Fibroblast of skin of right biceps (primary cell): Measurements from ENCODE around the gene MKLN1.
A peak's percentile ranks its signal among the peaks of the same experiment; 100 is the strongest.

Experiments
- DNase-seq: peaks from one replicate; pipeline ENCODE4 v3.0.0-alpha.2; 2013

MKLN1 gene

GRCh38 chr7:131355917-131356777 is 28.5 kb downstream of the MKLN1 start:
- no peak for DNase-seq

GRCh38 chr7:131357282-131357880 is 29.7 kb downstream of the MKLN1 start:
- peak; percentile 7 for DNase-seq

GRCh38 chr7:131358636-131359035 is 31.0 kb downstream of the MKLN1 start:
- DNase-seq: no peak

DNA sequence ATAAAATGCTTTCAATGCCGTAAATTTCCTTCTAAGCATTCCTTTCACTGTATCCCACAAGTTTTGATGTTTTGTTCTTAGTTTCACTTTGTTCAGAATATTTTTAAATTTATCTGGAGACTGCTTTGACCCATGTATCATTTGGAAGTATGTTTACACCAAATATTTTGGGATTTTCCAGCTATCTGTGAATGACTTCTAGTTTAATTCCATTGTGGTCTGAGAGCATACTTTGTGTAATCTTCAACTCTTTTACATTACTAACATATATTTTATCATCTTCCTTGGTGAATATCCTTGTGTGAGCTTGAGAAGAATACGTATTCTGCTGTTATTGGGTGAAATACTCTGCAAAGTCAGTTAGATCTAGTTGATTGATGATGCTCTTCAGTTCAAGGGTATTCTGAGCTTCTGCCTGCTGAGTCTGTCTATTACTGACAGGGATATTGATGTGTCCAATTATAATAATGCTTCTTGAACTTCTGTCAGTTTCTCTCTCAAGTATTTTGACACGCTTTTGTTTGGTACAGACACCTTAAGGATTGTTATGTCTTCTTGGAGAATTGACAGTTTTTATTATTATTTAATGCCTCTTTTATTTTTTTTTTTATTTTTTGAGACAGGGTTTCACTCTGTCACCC is 31.6 kb downstream of the MKLN1 start:
- DNase-seq: peak; percentile 33

GRCh38 chr7:131363719-131364118 is 36.0 kb downstream of the MKLN1 start:
- DNase-seq: no peak

- DNase-seq: no peak
Measured at GRCh38 chr7:131364767-131365344, 37.2 kb downstream of the MKLN1 start.

DNA sequence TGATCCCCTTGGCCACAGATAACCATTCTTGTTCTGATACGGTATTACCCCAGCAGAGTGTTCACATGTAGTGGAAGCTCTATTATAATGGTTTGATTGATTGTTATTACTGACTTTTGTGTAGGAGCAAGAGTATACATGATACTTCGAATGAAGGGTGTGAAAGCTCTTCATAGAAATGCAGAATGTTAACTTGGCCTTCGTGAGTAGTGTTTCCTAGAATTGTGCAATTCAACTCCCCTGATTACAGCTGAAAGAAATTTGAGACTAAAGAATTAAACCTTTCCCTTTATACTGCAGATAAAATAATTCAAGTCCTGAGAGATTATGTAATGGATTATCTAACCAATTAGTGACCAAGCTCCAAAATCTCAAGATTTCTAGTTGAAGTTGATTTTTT is 38.2 kb downstream of the MKLN1 start:
- DNase-seq: peak; percentile 12

GRCh38 chr7:131369354-131369753 is 41.7 kb downstream of the MKLN1 start:
- no peak for DNase-seq

- DNase-seq: peak; percentile 78
Measured at GRCh38 chr7:131370523-131370968, 42.9 kb downstream of the MKLN1 start.

GRCh38 chr7:131371411-131371810 is 43.7 kb downstream of the MKLN1 start:
- no peak for DNase-seq

DNA sequence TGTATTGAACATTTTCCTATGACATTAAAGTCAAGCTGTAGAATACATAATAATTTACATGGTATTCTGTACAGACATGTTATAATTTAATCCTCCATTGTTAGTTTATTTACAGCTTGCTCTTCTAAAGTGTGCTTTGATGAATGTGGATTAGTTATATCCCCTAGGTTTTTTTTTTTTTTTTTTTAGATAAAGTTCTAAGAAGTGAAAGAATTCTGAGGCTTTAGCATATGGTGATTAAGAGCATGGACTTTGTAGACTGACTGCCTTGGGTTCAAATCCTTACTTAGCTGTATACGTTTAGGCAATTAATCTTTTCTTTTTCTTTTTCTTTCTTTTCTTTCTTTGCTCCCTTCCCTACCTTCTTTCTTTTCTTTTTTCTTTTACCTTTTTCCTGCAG is 44.9 kb downstream of the MKLN1 start:
- no peak for DNase-seq

GRCh38 chr7:131374821-131375220 is 47.1 kb downstream of the MKLN1 start:
- no peak for DNase-seq

DNA sequence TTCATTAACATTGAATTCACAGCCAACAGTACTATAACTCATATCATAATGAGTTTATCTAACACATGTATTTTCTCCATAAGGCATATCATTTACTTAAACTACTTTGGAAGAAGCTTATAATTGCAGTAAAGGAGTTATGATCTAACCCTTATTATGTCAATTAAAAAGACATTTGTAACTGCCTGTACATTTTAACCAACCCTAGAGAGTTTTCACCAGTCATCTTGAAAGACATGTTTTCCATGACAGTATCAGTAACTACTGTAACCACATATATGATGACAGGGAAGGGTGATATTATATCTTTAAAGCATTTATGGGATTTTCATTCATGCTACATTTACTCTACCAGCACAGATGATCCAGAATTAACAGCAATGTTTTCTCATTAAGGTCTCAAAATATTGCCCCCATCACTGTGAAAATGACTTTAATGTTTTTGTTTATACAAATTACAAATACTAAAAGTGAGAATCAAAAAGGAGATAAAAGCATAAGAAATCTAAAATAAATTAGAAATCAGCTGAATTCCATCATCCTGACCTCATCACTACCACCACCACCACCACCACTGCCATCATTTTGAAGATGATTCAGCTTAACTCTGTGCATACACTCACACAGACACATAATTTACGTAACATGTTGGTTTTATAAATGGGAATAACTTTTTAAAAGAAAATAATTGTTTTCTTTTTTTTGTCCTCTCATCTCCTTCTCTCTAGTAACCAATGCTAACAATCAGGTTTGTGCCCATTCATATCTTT is 53.6 kb downstream of the MKLN1 start:
- peak; percentile 70 for DNase-seq

GRCh38 chr7:131383417-131384285 is 56.0 kb downstream of the MKLN1 start:
- DNase-seq: peak; percentile 62

- DNase-seq: no peak
Measured at GRCh38 chr7:131384286-131384635, 56.6 kb downstream of the MKLN1 start.

- peak; percentile 46 for DNase-seq
Measured at GRCh38 chr7:131385039-131385605, 57.4 kb downstream of the MKLN1 start.

DNA sequence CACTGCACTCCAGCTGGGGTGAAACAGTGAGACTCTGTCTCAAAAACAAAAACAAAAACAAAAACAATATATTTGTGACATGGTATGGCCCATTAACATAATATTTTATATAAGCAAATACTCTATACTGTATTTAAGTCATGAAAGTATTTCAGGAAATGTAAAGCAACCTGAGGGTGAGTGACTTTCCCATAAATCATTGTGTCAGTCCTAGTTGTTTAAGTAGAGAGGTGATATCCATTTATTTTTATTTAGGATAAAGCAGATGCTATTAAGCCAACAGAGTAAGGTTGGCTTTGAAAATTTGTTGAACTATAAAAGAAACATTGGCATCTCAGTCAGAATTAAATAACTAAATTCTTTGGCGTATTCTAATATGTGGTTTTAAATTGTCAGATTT is 60.5 kb downstream of the MKLN1 start:
- no peak for DNase-seq

DNA sequence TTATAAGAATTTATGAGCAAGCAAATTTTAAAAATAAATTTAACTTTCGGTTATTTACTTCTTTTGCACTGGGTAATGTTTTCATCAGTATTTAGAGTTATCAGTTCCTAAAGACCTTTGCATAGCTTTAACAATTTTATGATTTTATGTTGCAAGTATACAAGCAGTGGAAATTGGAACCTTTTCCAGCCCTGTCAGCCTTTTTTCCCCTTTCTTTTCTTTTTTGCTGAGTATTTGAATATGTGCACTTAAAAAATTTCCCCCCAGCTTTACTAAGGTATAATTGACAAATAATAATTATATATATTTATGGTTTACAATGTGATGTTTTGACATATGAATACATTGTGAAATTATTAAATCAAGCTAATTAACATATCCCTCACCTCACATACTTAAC is 62.6 kb downstream of the MKLN1 start:
- no peak for DNase-seq

DNA sequence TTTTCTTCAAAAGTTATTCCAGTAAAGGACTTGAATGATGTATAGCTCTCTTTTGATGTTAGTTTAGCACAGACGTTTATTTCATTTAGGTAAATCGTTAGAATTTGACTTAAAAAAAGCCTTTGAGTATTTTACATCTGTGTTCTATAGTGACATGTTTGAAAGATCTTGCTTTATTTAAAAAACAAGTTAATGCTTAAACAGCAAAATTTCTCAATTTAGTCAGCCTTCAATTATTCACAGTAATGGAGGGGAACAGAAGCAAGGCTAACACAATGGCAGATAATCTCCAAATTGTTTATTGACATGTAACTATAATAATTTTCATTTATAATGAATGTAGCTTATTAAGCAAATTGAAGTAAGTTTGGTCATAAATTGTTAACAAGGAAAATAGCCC is 63.5 kb downstream of the MKLN1 start:
- no peak for DNase-seq

DNA sequence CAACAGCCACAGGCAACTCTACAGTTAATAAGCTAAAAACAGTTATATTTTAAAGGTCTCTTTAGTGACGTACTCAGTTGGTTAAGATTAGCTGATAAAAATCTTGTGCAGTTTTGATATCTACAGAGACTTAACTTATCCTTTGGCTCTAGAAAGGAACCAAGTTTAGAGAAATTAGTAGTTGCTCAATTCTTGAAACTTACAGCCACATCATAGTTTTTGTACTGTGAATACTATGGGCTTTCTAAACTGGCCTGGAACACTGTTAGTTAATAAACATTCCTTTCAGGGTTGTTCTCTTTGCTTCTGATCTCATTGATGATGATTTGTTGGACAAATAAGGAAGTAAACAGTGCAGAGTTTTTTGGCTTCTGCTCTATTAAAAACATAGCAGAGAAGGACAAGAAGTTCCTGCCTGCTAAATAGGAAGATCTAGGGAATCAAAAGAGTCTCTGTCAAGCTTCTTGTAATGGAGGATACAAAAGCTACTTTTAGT is 73.1 kb downstream of the MKLN1 start:
- no peak for DNase-seq

DNA sequence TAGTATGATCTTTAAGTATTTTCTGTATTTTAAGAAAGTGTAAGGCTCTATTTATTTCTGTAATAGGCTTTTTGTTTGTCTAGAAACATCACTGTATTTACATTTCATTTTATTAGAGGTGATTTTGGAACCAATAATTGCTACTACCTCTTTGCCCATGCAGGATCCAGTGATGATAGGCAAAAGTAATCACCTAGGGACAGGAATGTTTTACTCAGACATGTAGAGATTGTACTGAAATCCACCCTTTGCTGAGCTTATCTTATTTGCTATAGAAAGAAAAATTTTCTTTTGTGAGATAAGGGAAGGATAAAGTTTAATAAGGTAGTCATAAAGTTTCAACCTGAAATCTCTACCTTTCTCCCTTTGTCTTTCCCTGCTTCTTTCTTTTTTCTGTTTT is 73.5 kb downstream of the MKLN1 start:
- no peak for DNase-seq
